Type B pancreatic cell (in vitro differentiated cells): Measurements from ENCODE around the gene BCL2L11. TPM values are rescaled to one million over a fixed set of nuclear protein-coding genes. Genes with fewer than 3 reads are reported as not detected.

Experiments used
- DNase-seq: peaks from one replicate; pipeline ENCODE4 v3.0.0; 2021; ENCODE audit warnings: mixed read lengths; ENCODE audit not compliant: unreplicated experiment; ENCODE audit errors: extremely low spot score
- H3K27ac Mint-ChIP-seq: 2 replicates; pipeline ENCODE4 v1.8.0; 2021; ENCODE audit warnings: mild to moderate bottlenecking, mixed read lengths
- H3K27me3 Mint-ChIP-seq: 2 replicates; pipeline ENCODE4 v1.8.0; 2021; ENCODE audit warnings: mixed read lengths
- H3K36me3 Mint-ChIP-seq: 2 replicates; pipeline ENCODE4 v1.8.0; 2021; ENCODE audit warnings: mixed read lengths
- H3K4me1 Mint-ChIP-seq: one replicate; pipeline ENCODE4 v1.8.0; 2021; ENCODE audit warnings: mixed read lengths; ENCODE audit not compliant: unreplicated experiment
- H3K4me3 Mint-ChIP-seq: 2 replicates; pipeline ENCODE4 v1.8.0; 2021; ENCODE audit warnings: mild to moderate bottlenecking, mixed read lengths
- H3K9me3 Mint-ChIP-seq: 2 replicates; pipeline ENCODE4 v1.8.0; 2021; ENCODE audit warnings: mixed read lengths
- CTCF ChIP-seq: fragments of 200-600 bp; sonication (generic); conservative IDR thresholded peaks from 2 replicates; pipeline ENCODE4 v1.5.0; 2021; ENCODE audit warnings: antibody characterized with exemption, mild to moderate bottlenecking
- total RNA-seq: library from RNA; stranded (reverse); gene quantifications from 2 replicates; pipeline ENCODE4 v1.2.1, GENCODE V29; 2021; ENCODE audit warnings: low replicate concordance

The BCL2L11 gene
- total RNA-seq, 1 donor from 2014 or later: 29.2 TPM

GRCh38 chr2:111216811-111217652 is 96.3 kb downstream of the BCL2L11 start:
- no peak for TF ChIP-seq CTCF
- peaks cover 7% of the 10 kb centered on the region for H3K4me1 Mint-ChIP-seq
- H3K4me3 Mint-ChIP-seq: no peak overlapping the region
- no peak overlapping the region for H3K27ac Mint-ChIP-seq
- peaks cover 14% of the 10 kb centered on the region for H3K9me3 Mint-ChIP-seq
- no peaks in the 10 kb centered on the region for H3K36me3 Mint-ChIP-seq
- DNase-seq: no peak
- no peaks in the 10 kb centered on the region for H3K27me3 Mint-ChIP-seq
